Transverse colon (tissue), 4 donors: ENCODE measurements around the gene INAFM2. TPM values are rescaled to one million over a fixed set of nuclear protein-coding genes. Genes with fewer than 3 reads are reported as not detected.

ENCODE experiments used
- DNase-seq: peaks from one replicate; pipeline ENCODE4 v3.0.0-alpha.2; 2019
- H3K27ac ChIP-seq, 4 donors: fragments of 200-600 bp; sonication (generic); 2 replicates each; pipeline ENCODE4 v1.5.1; 2016 to 2018; ENCODE audit warnings: inconsistent platforms in 4 of 4
- H3K27me3 ChIP-seq: fragments of 200-600 bp; sonication (generic); 2 replicates; pipeline ENCODE4 v1.5.1; 2017; ENCODE audit warnings: inconsistent platforms
- H3K36me3 ChIP-seq, 4 donors: fragments of 200-600 bp; sonication (generic); 2 replicates each; pipeline ENCODE4 v1.5.1; 2017 to 2019; ENCODE audit warnings: inconsistent platforms in 4 of 4
- H3K4me1 ChIP-seq, 4 donors: fragments of 200-600 bp; sonication (generic); 2 replicates each; pipeline ENCODE4 v1.5.1; 2017 to 2020; ENCODE audit warnings: inconsistent platforms in 4 of 4
- H3K4me3 ChIP-seq, 4 donors: fragments of 200-600 bp; sonication (generic); 1 replicate in 1 of 4; 2 replicates in 3 of 4; pipeline versions ENCODE4 v1.5.1 to v1.6.1; 2017 to 2019; ENCODE audit warnings: inconsistent platforms in 4 of 4
- H3K9me3 ChIP-seq, 2 donors: fragments of 200-600 bp; sonication (generic); 2 replicates each; pipeline ENCODE4 v1.5.1; 2017 to 2019; ENCODE audit warnings: inconsistent platforms in 2 of 2
- EP300 ChIP-seq: sonication (generic); formaldehyde crosslinking; IDR thresholded peaks from one replicate; pipeline ENCODE4 v1.6.1; 2017; ENCODE audit warnings: antibody characterized with exemption, low read depth
- POLR2A ChIP-seq: fragments of 450-650 bp; IDR thresholded peaks from one replicate; pipeline ENCODE4 v1.6.1; 2016; ENCODE audit warnings: antibody characterized with exemption, mild to moderate bottlenecking, moderate library complexity
- POLR2AphosphoS5 ChIP-seq, 3 donors: sonication (generic); formaldehyde crosslinking; IDR thresholded peaks; one replicate each; pipeline ENCODE4 v1.6.1; 2016; ENCODE audit warnings: antibody characterized with exemption in 3 of 3
- WGBS, 2 donors: methylation state at CpG; one replicate each; pipeline ENCODE4 v1.1.5; 2018; ENCODE audit warnings: low coverage in 1 of 2; 5-methylcytosine and 5-hydroxymethylcytosine counted together
- in situ Hi-C, 4 donors: fragments of 200-750 bp; cut with MboI; loops; one replicate each; pipeline versions ENCODE4 v1.15.0 to v1.15.1; 2017; ENCODE audit warnings: low sequenced_read_pairs in 3 of 4, low pct_ligation_motif_present in 1 of 4, low pct_unique_long_range_greater_than_20kb in 1 of 4
- intact Hi-C: fragments of 100-400 bp; cut with DNase I; formaldehyde crosslinking; loops from one replicate; pipeline ENCODE4 v1.15.1; 2023; ENCODE audit warnings: low total_unique reads
- total RNA-seq, 4 donors: library from RNA; depleted of rRNA; stranded (reverse); fragments of >200 nt; gene quantifications; one replicate each; pipeline ENCODE4 v1.1.0, GENCODE V29; 2016
- TF ChIP-seq, protein P1 (sequence below), 5 experiments: fragments of 200-600 bp in 3 of 5; fragments of 450-650 bp in 2 of 5; sonication (generic) in 3 of 5; IDR thresholded peaks; 1 replicate in 2 of 5; 2 replicates in 3 of 5; pipeline ENCODE4 v1.5.1; 2016 to 2017; ENCODE audit warnings: antibody characterized with exemption in 5 of 5, inconsistent platforms in 3 of 5, mild to moderate bottlenecking in 2 of 5, moderate library complexity in 1 of 5

INAFM2 gene
- total RNA-seq, 4 donors from 2014 or later: 14.5 to 62.1 (median 19.4) TPM

DNA sequence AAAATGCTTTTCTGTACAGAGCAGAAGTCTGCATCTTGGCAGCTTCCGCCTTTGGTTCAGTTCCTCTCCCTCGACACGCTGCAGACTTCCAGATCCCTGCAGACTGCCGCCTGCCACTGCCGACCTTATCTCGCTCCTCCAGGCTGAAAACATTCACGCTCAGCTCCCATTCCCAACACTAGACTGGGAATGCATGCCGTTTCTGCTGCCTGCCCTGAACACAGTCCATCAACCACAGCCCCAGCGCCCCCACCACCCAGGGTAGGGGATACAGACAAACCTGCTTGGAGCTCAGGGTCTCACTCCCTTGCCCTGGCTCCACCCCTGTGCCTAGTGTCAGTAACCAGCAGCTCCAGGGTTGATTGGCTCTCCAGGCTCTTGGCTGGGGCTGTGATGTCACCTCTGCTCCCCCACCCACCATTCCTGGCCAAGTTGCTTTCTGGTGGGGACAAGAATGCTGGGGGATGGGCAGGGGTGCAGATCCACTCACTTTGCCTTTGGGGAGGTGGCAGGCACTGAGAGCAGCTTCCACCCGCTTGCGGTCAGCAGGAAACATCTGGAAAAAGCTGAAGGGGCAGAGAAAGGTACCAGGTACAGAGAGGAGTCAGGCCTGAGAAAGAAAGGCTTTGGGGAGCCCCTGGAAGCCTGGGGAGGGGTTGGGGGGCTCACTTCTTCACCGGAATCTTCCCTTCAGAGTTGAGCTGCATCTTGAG lies 21.9 kb upstream of the INAFM2 start:
- Histone ChIP-seq H3K9me3 (no peaks in the 10 kb centered on the region), H3K4me1 (peaks cover 0 to 4% (median 0%) of the 10 kb centered on the region in 4 donors), H3K36me3 (no peaks in the 10 kb centered on the region), H3K27me3 (no peaks in the 10 kb centered on the region), H3K27ac (no peak overlapping the region), H3K4me3 (no peak overlapping the region)
- 86% methylated on average over 12 of the region's 12 CpGs; no CpG with 5 or more reads in 1 of the 2 donors for WGBS, 2 donors
- no peak for TF ChIP-seq POLR2A
- TF ChIP-seq POLR2AphosphoS5 (IDR thresholded peaks at IDR 0.05): no peak
- TF ChIP-seq EP300: no peak
- TF ChIP-seq, protein P1, sequence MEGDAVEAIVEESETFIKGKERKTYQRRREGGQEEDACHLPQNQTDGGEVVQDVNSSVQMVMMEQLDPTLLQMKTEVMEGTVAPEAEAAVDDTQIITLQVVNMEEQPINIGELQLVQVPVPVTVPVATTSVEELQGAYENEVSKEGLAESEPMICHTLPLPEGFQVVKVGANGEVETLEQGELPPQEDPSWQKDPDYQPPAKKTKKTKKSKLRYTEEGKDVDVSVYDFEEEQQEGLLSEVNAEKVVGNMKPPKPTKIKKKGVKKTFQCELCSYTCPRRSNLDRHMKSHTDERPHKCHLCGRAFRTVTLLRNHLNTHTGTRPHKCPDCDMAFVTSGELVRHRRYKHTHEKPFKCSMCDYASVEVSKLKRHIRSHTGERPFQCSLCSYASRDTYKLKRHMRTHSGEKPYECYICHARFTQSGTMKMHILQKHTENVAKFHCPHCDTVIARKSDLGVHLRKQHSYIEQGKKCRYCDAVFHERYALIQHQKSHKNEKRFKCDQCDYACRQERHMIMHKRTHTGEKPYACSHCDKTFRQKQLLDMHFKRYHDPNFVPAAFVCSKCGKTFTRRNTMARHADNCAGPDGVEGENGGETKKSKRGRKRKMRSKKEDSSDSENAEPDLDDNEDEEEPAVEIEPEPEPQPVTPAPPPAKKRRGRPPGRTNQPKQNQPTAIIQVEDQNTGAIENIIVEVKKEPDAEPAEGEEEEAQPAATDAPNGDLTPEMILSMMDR (IDR thresholded peaks at IDR 0.05): no peak
- DNase-seq: no peak
- intact Hi-C loops (no loop called here), in situ Hi-C loops (loop anchor here in 1 of 4 donors (25.0 kb wide), 1 partner anchor 111 kb away; the partner anchor contains the start of gene IVD)

DNA sequence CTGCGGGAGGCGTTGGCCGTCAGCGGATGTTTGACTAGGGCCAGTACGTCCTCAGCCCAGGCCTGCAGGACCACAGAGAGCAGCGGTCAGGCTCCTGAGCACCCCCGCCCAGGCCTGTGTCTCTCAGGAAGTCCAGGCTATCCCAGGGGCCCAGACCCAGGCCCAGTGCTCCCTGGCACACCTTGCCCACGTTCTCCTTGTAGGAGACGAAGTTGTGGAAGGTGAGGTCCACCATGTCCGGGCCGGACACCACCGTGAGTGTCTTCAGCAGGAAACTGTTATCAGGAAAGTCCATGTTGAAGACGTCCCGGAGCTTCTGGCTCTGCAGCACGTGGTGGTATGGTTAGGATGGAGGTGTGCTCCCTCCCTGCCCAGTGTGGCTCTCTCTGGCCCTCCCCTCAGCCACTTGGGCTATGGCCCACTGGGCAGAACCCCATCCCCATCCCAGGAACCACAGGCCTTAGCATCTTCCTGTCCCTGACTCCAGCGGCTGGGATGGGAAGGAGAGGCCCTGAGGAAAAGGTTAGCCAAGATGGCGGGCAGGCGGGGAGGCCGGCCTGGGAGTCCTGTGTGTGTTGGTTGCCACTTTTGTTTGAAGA lies 21.1 kb upstream of the INAFM2 start:
- WGBS, 2 donors: 88% methylated on average over 16 of the region's 19 CpGs; no CpG with 5 or more reads in 1 of the 2 donors
- in situ Hi-C loops (loop anchor here in 1 of 4 donors (25.0 kb wide), 1 partner anchor 110 kb away; the partner anchor contains the start of gene IVD), intact Hi-C loops (no loop called here)
- TF ChIP-seq EP300 (no peak), POLR2AphosphoS5 (IDR thresholded peaks at IDR 0.05) (no peak), POLR2A (no peak)
- TF ChIP-seq, protein P1 (IDR thresholded peaks at IDR 0.05): no peak
- DNase-seq: no peak
- Histone ChIP-seq H3K4me1 (peaks cover 0 to 4% (median 0%) of the 10 kb centered on the region in 4 donors), H3K4me3 (no peak overlapping the region), H3K36me3 (no peaks in the 10 kb centered on the region), H3K9me3 (no peaks in the 10 kb centered on the region), H3K27me3 (no peaks in the 10 kb centered on the region), H3K27ac (no peak overlapping the region)

DNA sequence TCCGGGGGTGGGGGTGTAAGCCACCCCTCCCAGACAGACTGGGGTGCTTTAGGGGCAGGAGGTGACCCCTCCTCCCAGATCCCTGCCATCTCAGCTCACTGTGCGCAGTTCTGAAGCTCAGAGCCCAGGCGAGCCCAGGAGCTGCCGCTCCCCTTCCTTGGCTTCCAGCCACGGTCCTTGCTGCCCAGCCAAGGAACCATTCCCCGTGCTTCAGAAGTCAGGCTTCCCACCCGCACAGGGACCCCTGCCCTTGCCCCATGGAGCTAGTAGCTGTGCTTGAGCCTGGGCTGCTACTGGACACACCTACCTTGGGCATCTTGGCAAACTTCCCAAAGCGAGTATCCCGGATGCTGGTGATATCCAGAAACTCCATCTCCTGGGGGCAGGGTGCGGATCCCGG lies 20.5 kb upstream of the INAFM2 start:
- in situ Hi-C loops (loop anchor here in 1 of 4 donors (25.0 kb wide), 1 partner anchor 109 kb away; the partner anchor contains the start of gene IVD), intact Hi-C loops (no loop called here)
- Histone ChIP-seq H3K27me3 (no peaks in the 10 kb centered on the region), H3K27ac (no peak overlapping the region), H3K4me3 (no peak overlapping the region), H3K9me3 (no peaks in the 10 kb centered on the region), H3K4me1 (peaks cover 0 to 9% (median 0%) of the 10 kb centered on the region in 4 donors), H3K36me3 (no peaks in the 10 kb centered on the region)
- TF ChIP-seq POLR2A: no peak
- TF ChIP-seq, protein P1 (IDR thresholded peaks at IDR 0.05): no peak
- TF ChIP-seq POLR2AphosphoS5 (IDR thresholded peaks at IDR 0.05): no peak
- no peak for TF ChIP-seq EP300
- DNase-seq: no peak
- 52% methylated on average over 10 of the region's 11 CpGs; no CpG with 5 or more reads in 1 of the 2 donors for WGBS, 2 donors

DNA sequence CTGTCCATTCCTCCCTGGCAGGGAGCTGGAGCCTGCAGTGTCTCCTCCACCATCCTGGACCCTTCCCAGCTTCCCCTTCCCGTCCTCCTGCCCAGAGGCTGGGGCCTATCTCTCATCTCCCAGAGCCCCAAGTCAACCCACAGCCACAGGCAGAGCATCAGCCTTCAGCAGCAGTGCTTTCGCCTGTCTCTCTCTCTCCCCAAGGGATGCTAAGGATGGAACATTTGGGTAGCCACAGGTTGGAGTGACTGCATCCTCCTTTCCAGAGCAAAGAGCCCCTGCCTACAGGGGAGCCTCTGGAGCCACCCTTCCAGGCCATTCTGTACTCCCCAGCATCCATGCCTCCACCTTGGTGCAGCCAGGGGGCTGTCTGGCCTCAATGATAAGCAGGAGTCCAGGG lies 19.9 kb upstream of the INAFM2 start:
- no peak overlapping the region for H3K4me3 ChIP-seq
- in situ Hi-C loops: loop anchor here in 1 of 4 donors (25.0 kb wide), 1 partner anchor 109 kb away; the partner anchor contains the start of gene IVD
- H3K9me3 ChIP-seq: no peaks in the 10 kb centered on the region
- TF ChIP-seq, protein P1 (IDR thresholded peaks at IDR 0.05): no peak
- TF ChIP-seq POLR2A (no peak), EP300 (no peak), POLR2AphosphoS5 (IDR thresholded peaks at IDR 0.05) (no peak)
- DNase-seq: no peak
- H3K36me3 ChIP-seq: no peaks in the 10 kb centered on the region
- intact Hi-C loops: no loop called here
- H3K4me1 ChIP-seq: peaks cover 0 to 15% (median 0%) of the 10 kb centered on the region in 4 donors
- no peak overlapping the region for H3K27ac ChIP-seq
- WGBS, 2 donors: 94% methylated on average over 2 of the region's 2 CpGs; no CpG with 5 or more reads in 1 of the 2 donors
- no peaks in the 10 kb centered on the region for H3K27me3 ChIP-seq
